Measurements from ENCODE around the gene GSTCD.

GRCh38 chr4:105707782-105708180, 803 bp upstream of the GSTCD start:
- TF ChIP-seq SP1 (IDR thresholded peaks at IDR 0.05; ENCODE audit: low read depth): no peak
- no peak for TF ChIP-seq CTCF (IDR thresholded peaks at IDR 0.05 in 2 of 3, conservative IDR thresholded peaks at IDR 0.05 in 1 of 3; ENCODE audit: borderline replicate concordance in 1 of 3, insufficient read depth in 1 of 3, low read depth in 2 of 3, low read length in 2 of 3)
- no peak for TF ChIP-seq EZH2 (IDR thresholded peaks at IDR 0.05)
- no peak for TF ChIP-seq SIN3A (IDR thresholded peaks at IDR 0.05; ENCODE audit: low read depth)
- no peak for TF ChIP-seq MAX (IDR thresholded peaks at IDR 0.05)
- no peak for TF ChIP-seq POLR2A (IDR thresholded peaks at IDR 0.05; ENCODE audit: borderline replicate concordance, extremely low read depth, insufficient read depth, insufficient read length)
- TF ChIP-seq POLR2AphosphoS5 (IDR thresholded peaks at IDR 0.05; ENCODE audit: low read depth, low read length): no peak
- TF ChIP-seq ATF3 (IDR thresholded peaks at IDR 0.05): no peak
- TF ChIP-seq CEBPB (IDR thresholded peaks at IDR 0.05; ENCODE audit: low read depth): no peak
- TF ChIP-seq FOSL1 (IDR thresholded peaks at IDR 0.05; ENCODE audit: low read depth): no peak
- TF ChIP-seq JUND (IDR thresholded peaks at IDR 0.05): no peak
- no peak for TF ChIP-seq SRF (IDR thresholded peaks at IDR 0.05; ENCODE audit: low read depth)
- TF ChIP-seq ZFX (IDR thresholded peaks at IDR 0.05): no peak
- TF ChIP-seq YY1 (IDR thresholded peaks at IDR 0.05; ENCODE audit: extremely low read depth, insufficient replicate concordance, low read depth, low read length): no peak

All from HCT116 (cell line).